Measurements from ENCODE around the gene RNF11. TPM values are rescaled to one million over a fixed set of nuclear protein-coding genes. Genes with fewer than 3 reads are reported as not detected.
A peak's percentile ranks its signal among the peaks of the same experiment; 100 is the strongest.

The RNF11 gene
- total RNA-seq, 1 donor from 2014 or later, result 126 TPM

DNA sequence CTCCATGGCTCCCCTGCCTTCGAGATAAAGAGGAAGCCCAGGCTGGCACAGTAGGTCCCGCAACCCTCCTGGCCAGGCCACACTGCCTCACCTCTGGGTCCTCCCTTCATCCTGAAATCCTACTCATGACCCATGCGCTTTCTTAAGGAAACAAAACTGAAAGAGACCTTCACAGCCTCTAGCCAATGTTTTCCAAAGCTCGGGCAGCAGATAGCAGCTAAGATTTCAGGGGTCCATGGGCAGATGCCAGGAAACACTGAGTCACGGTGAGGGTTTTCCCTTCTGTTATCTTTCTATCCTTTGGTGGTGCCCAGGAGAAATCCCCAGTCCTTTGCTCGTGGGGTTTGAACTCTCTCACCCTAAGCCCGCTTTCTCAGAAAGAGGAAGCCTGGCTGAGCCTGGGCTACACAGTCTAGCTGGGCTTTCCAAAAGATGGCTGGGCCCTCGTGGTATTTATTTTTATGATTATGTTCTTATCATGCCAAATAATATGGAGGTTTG is 67.7 kb downstream of the RNF11 start:
- Histone ChIP-seq H4K20me1 (ENCODE audit: insufficient read depth, low read length) (no peaks in the 10 kb centered on the region), H3K4me2 (ENCODE audit: low read length) (peak overlapping the region; percentile 19), H3K36me3 (ENCODE audit: insufficient read depth, low read length) (no peaks in the 10 kb centered on the region), H3K9ac (ENCODE audit: low read length) (peak overlapping the region; percentile 31), H3K79me2 (ENCODE audit: insufficient read depth, low read length) (no peaks in the 10 kb centered on the region), H2AFZ (ENCODE audit: low read depth, low read length) (no peak overlapping the region), H3K4me3 (ENCODE audit: insufficient read depth, low read depth, low read length) (no peak overlapping the region), H3K27me3 (ENCODE audit: insufficient read depth, low read length) (no peaks in the 10 kb centered on the region), H3K9me3 (ENCODE audit: insufficient read depth, low read depth, low read length) (no peaks in the 10 kb centered on the region), H3K4me1 (ENCODE audit: insufficient read depth, low read length) (peaks cover 7% of the 10 kb centered on the region), H3K27ac (ENCODE audit: low read depth, low read length) (no peak overlapping the region)
- Mint-ChIP-seq H3K9me3 (ENCODE audit: unreplicated experiment) (peaks cover 1% of the 10 kb centered on the region), H3K27me3 (ENCODE audit: low read depth, unreplicated experiment) (peaks cover 3% of the 10 kb centered on the region), H3K36me3 (ENCODE audit: low read depth, unreplicated experiment) (peaks cover 4% of the 10 kb centered on the region), H3K4me1 (ENCODE audit: low read depth, unreplicated experiment) (peaks cover 5% of the 10 kb centered on the region), H3K4me3 (ENCODE audit: unreplicated experiment) (no peak overlapping the region), H3K27ac (ENCODE audit: unreplicated experiment) (no peak overlapping the region)
- TF ChIP-seq EZH2 (IDR thresholded peaks at IDR 0.05; ENCODE audit: insufficient read depth, low read length), result no peak
- TF ChIP-seq, protein P1, sequence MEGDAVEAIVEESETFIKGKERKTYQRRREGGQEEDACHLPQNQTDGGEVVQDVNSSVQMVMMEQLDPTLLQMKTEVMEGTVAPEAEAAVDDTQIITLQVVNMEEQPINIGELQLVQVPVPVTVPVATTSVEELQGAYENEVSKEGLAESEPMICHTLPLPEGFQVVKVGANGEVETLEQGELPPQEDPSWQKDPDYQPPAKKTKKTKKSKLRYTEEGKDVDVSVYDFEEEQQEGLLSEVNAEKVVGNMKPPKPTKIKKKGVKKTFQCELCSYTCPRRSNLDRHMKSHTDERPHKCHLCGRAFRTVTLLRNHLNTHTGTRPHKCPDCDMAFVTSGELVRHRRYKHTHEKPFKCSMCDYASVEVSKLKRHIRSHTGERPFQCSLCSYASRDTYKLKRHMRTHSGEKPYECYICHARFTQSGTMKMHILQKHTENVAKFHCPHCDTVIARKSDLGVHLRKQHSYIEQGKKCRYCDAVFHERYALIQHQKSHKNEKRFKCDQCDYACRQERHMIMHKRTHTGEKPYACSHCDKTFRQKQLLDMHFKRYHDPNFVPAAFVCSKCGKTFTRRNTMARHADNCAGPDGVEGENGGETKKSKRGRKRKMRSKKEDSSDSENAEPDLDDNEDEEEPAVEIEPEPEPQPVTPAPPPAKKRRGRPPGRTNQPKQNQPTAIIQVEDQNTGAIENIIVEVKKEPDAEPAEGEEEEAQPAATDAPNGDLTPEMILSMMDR (IDR thresholded peaks at IDR 0.05; ENCODE audit: insufficient read depth, low read depth, low read length), result no peak
- FAIRE-seq (no peak), DNase-seq (ENCODE audit: low read depth) (peak; percentile 54)

- no peak overlapping the region for H3K27ac Mint-ChIP-seq (ENCODE audit: unreplicated experiment)
These were observed 68.3 kb downstream of the RNF11 start for GRCh38 chr1:51304360-51304759.

DNA sequence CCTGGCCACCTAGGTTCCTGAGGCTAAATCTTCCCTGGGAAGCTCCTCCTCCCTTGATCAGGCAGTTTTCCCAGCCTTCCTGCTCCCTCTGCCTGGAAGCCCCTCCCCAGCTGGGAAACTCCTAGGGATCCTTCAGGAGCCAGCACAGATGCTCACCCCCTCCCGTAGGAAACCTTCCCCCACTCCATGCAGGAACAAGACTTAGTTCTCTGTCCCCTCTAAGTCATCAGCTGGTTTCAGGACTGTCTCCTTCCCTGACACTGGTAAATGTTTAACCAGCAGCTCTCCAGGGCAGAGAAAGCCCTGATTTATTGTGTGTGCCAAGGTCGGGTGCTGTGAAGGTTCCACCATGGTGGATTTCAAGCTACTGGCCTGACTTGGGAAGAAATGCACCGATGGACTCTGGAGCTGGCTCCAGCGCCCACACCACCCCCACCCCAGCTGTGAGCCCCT is 69.3 kb downstream of the RNF11 start:
- H3K9me3 ChIP-seq (ENCODE audit: insufficient read depth, low read depth, low read length), result no peaks in the 10 kb centered on the region
- DNase-seq (ENCODE audit: low read depth) (no peak), FAIRE-seq (no peak)
- Mint-ChIP-seq H3K9me3 (ENCODE audit: unreplicated experiment) (peaks cover 1% of the 10 kb centered on the region), H3K36me3 (ENCODE audit: low read depth, unreplicated experiment) (peaks cover 2% of the 10 kb centered on the region), H3K27ac (ENCODE audit: unreplicated experiment) (no peak overlapping the region), H3K4me3 (ENCODE audit: unreplicated experiment) (no peak overlapping the region), H3K4me1 (ENCODE audit: low read depth, unreplicated experiment) (peaks cover 5% of the 10 kb centered on the region), H3K27me3 (ENCODE audit: low read depth, unreplicated experiment) (peaks cover 3% of the 10 kb centered on the region)
- no peak for TF ChIP-seq EZH2 (IDR thresholded peaks at IDR 0.05; ENCODE audit: insufficient read depth, low read length)
- TF ChIP-seq, protein P1 (IDR thresholded peaks at IDR 0.05; ENCODE audit: insufficient read depth, low read depth, low read length), result no peak
- no peak overlapping the region for H3K27ac ChIP-seq (ENCODE audit: low read depth, low read length)
- H3K4me2 ChIP-seq (ENCODE audit: low read length), result no peak overlapping the region
- no peaks in the 10 kb centered on the region for H3K27me3 ChIP-seq (ENCODE audit: insufficient read depth, low read length)
- no peak overlapping the region for H2AFZ ChIP-seq (ENCODE audit: low read depth, low read length)
- H3K79me2 ChIP-seq (ENCODE audit: insufficient read depth, low read length), result no peaks in the 10 kb centered on the region
- no peak overlapping the region for H3K4me3 ChIP-seq (ENCODE audit: insufficient read depth, low read depth, low read length)
- H4K20me1 ChIP-seq (ENCODE audit: insufficient read depth, low read length), result no peaks in the 10 kb centered on the region
- H3K4me1 ChIP-seq (ENCODE audit: insufficient read depth, low read length), result peaks cover 7% of the 10 kb centered on the region
- H3K9ac ChIP-seq (ENCODE audit: low read length), result no peak overlapping the region
- H3K36me3 ChIP-seq (ENCODE audit: insufficient read depth, low read length), result no peaks in the 10 kb centered on the region

More at GRCh38 chr1:51304360-51304759, 68.3 kb downstream of the RNF11 start:
- Histone ChIP-seq H3K79me2 (ENCODE audit: insufficient read depth, low read length) (no peaks in the 10 kb centered on the region), H3K27me3 (ENCODE audit: insufficient read depth, low read length) (no peaks in the 10 kb centered on the region), H4K20me1 (ENCODE audit: insufficient read depth, low read length) (no peaks in the 10 kb centered on the region), H3K9me3 (ENCODE audit: insufficient read depth, low read depth, low read length) (no peaks in the 10 kb centered on the region), H3K4me1 (ENCODE audit: insufficient read depth, low read length) (peaks cover 7% of the 10 kb centered on the region), H3K4me2 (ENCODE audit: low read length) (no peak overlapping the region), H3K9ac (ENCODE audit: low read length) (no peak overlapping the region), H3K36me3 (ENCODE audit: insufficient read depth, low read length) (no peaks in the 10 kb centered on the region), H3K27ac (ENCODE audit: low read depth, low read length) (no peak overlapping the region), H3K4me3 (ENCODE audit: insufficient read depth, low read depth, low read length) (no peak overlapping the region), H2AFZ (ENCODE audit: low read depth, low read length) (no peak overlapping the region)
- TF ChIP-seq, protein P1 (IDR thresholded peaks at IDR 0.05; ENCODE audit: insufficient read depth, low read depth, low read length), result no peak
- no peak for TF ChIP-seq EZH2 (IDR thresholded peaks at IDR 0.05; ENCODE audit: insufficient read depth, low read length)
- Mint-ChIP-seq H3K4me3 (ENCODE audit: unreplicated experiment) (no peak overlapping the region), H3K36me3 (ENCODE audit: low read depth, unreplicated experiment) (peaks cover 2% of the 10 kb centered on the region), H3K27me3 (ENCODE audit: low read depth, unreplicated experiment) (peaks cover 3% of the 10 kb centered on the region), H3K4me1 (ENCODE audit: low read depth, unreplicated experiment) (peaks cover 5% of the 10 kb centered on the region), H3K9me3 (ENCODE audit: unreplicated experiment) (peaks cover 1% of the 10 kb centered on the region)
- DNase-seq (ENCODE audit: low read depth), result no peak
- no peak for FAIRE-seq
